Measurements from ENCODE around the gene VAPB. TPM values are rescaled to one million over a fixed set of nuclear protein-coding genes. Genes with fewer than 3 reads are reported as not detected.

VAPB gene
- total and polyA plus RNA-seq, 2 donors from 2014 or later: 49.3 to 60.4 TPM

DNA sequence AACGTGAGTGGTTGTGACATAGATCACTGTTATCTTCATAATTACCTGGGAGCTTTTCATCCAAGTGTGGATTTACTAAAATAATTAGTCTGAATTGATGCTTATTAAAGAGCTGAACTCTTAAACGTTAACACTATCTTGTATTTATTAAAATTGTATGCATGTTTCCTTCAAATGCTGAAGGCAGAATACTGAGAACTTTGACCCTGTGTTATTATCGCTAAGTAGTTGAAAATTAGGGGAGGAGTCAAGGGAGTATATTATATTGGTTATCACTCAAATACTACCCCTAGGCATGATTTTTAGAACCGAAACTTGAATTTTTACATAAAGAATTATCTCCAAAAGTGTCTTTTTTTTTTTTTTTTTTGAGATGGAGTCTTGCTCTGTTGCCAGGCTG lies 5.8 kb downstream of the VAPB start:
- Histone ChIP-seq H3K27ac (ENCODE audit: low read depth in 2 of 2, low read length in 2 of 2) (no peak overlapping the region), H3K4me3 (ENCODE audit: low read length in 3 of 3) (no peak overlapping the region), H3K27me3 (ENCODE audit: control insufficient read depth, insufficient read depth, low read length) (no peaks in the 10 kb centered on the region), H3K9me3 (ENCODE audit: control insufficient read depth in 2 of 3, insufficient read depth in 1 of 3, low read length in 3 of 3) (no peaks in the 10 kb centered on the region), H3K36me3 (ENCODE audit: control insufficient read depth in 2 of 3, insufficient read depth in 3 of 3, low read length in 3 of 3) (peaks cover 0 to 9% (median 6%) of the 10 kb centered on the region in 3 donors), H3K4me1 (ENCODE audit: control insufficient read depth in 2 of 3, insufficient read depth in 2 of 3, low read depth in 1 of 3, low read length in 3 of 3) (peaks cover 3 to 19% (median 17%) of the 10 kb centered on the region in 3 donors), H3K9ac (ENCODE audit: low read length in 3 of 3) (no peak overlapping the region)
- intact Hi-C loops (cut with DNase I): no loop called here
- no peak for FAIRE-seq
- TF ChIP-seq, protein P1, sequence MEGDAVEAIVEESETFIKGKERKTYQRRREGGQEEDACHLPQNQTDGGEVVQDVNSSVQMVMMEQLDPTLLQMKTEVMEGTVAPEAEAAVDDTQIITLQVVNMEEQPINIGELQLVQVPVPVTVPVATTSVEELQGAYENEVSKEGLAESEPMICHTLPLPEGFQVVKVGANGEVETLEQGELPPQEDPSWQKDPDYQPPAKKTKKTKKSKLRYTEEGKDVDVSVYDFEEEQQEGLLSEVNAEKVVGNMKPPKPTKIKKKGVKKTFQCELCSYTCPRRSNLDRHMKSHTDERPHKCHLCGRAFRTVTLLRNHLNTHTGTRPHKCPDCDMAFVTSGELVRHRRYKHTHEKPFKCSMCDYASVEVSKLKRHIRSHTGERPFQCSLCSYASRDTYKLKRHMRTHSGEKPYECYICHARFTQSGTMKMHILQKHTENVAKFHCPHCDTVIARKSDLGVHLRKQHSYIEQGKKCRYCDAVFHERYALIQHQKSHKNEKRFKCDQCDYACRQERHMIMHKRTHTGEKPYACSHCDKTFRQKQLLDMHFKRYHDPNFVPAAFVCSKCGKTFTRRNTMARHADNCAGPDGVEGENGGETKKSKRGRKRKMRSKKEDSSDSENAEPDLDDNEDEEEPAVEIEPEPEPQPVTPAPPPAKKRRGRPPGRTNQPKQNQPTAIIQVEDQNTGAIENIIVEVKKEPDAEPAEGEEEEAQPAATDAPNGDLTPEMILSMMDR (IDR thresholded peaks at IDR 0.05; ENCODE audit: borderline replicate concordance, extremely low read depth, insufficient read depth): no peak
- no peak for DNase-seq

DNA sequence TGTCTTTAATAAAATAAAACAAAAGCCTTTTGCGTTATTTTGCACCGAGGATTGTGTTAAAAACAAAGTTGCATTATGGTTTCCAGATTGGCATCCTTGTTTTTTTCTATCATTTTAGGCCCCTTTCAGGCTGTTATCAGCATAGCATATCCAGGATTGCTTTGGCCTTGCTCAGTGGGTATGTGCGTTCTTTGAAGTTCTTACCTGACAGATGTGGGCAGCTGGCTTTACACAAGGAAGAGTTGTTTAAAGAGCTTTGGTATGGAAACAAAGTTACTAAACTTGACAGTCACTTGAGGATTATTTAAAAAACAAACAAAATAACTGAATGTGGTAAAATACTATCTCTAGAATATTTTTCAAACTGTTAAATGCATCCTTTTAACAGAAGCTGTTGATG lies 6.6 kb downstream of the VAPB start:
- peaks cover 0 to 9% (median 6%) of the 10 kb centered on the region in 3 donors for H3K36me3 ChIP-seq (ENCODE audit: control insufficient read depth in 2 of 3, insufficient read depth in 3 of 3, low read length in 3 of 3)
- no peak for FAIRE-seq
- no peak overlapping the region for H3K9ac ChIP-seq (ENCODE audit: low read length in 3 of 3)
- H3K4me3 ChIP-seq (ENCODE audit: low read length in 3 of 3): no peak overlapping the region
- H3K27ac ChIP-seq (ENCODE audit: low read depth in 2 of 2, low read length in 2 of 2): no peak overlapping the region
- peaks cover 0 to 17% (median 11%) of the 10 kb centered on the region in 3 donors for H3K4me1 ChIP-seq (ENCODE audit: control insufficient read depth in 2 of 3, insufficient read depth in 2 of 3, low read depth in 1 of 3, low read length in 3 of 3)
- no peak for DNase-seq
- TF ChIP-seq, protein P1 (IDR thresholded peaks at IDR 0.05; ENCODE audit: borderline replicate concordance, extremely low read depth, insufficient read depth): no peak
- intact Hi-C loops (cut with DNase I): no loop called here
- no peaks in the 10 kb centered on the region for H3K27me3 ChIP-seq (ENCODE audit: control insufficient read depth, insufficient read depth, low read length)
- no peaks in the 10 kb centered on the region for H3K9me3 ChIP-seq (ENCODE audit: control insufficient read depth in 2 of 3, insufficient read depth in 1 of 3, low read length in 3 of 3)

DNA sequence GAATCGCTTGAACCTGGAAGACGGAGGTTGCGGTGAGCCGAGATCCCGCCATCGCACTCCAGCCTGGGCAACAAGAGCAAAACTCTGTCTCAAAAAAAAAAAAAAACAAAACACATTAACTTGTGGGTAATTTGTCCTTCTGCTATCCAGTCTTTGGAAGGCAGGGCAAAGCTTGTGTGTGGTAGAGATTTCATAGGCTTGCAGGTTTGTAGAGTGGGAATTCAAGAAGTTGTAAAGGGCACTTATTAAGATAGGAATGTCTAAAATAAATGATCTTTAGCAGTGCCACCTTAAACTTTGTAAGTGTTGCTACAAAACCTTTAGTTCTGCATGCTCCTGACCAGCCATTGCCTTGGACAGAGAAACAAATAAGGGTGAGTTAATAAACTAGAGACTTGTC lies 8.4 kb downstream of the VAPB start:
- TF ChIP-seq, protein P1 (IDR thresholded peaks at IDR 0.05; ENCODE audit: borderline replicate concordance, extremely low read depth, insufficient read depth): no peak
- Histone ChIP-seq H3K27ac (ENCODE audit: low read depth in 2 of 2, low read length in 2 of 2) (no peak overlapping the region), H3K9me3 (ENCODE audit: control insufficient read depth in 2 of 3, insufficient read depth in 1 of 3, low read length in 3 of 3) (no peaks in the 10 kb centered on the region), H3K4me3 (ENCODE audit: low read length in 3 of 3) (no peak overlapping the region), H3K9ac (ENCODE audit: low read length in 3 of 3) (no peak overlapping the region), H3K4me1 (ENCODE audit: control insufficient read depth in 2 of 3, insufficient read depth in 2 of 3, low read depth in 1 of 3, low read length in 3 of 3) (peaks cover 0 to 9% (median 8%) of the 10 kb centered on the region in 3 donors), H3K36me3 (ENCODE audit: control insufficient read depth in 2 of 3, insufficient read depth in 3 of 3, low read length in 3 of 3) (no peaks in the 10 kb centered on the region), H3K27me3 (ENCODE audit: control insufficient read depth, insufficient read depth, low read length) (no peaks in the 10 kb centered on the region)
- FAIRE-seq (no peak), DNase-seq (no peak)
- intact Hi-C loops (cut with DNase I): no loop called here

DNA sequence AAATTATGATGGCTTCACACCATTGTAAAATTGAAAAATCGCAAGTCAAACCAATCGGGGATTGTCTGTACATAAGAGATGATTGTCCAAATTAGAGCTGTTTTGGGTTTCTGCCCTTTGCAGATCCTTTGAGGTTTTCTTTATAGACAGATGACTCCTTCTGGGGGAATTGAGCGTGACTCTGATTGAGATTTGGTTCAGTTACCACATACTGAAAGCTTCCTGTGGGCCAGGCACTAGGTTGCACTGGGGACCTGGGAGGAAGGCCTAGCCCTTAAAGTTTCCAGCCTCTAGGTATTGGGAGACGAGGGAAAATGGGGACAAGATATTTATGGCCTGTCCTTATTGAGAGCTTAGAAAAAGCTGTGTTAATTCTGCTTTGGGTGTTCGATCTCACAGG lies 9.2 kb downstream of the VAPB start:
- H3K36me3 ChIP-seq (ENCODE audit: control insufficient read depth in 2 of 3, insufficient read depth in 3 of 3, low read length in 3 of 3): no peaks in the 10 kb centered on the region
- FAIRE-seq (no peak), DNase-seq (no peak)
- TF ChIP-seq, protein P1 (IDR thresholded peaks at IDR 0.05; ENCODE audit: borderline replicate concordance, extremely low read depth, insufficient read depth): no peak
- no peaks in the 10 kb centered on the region for H3K9me3 ChIP-seq (ENCODE audit: control insufficient read depth in 2 of 3, insufficient read depth in 1 of 3, low read length in 3 of 3)
- H3K4me1 ChIP-seq (ENCODE audit: control insufficient read depth in 2 of 3, insufficient read depth in 2 of 3, low read depth in 1 of 3, low read length in 3 of 3): peaks cover 0 to 9% (median 8%) of the 10 kb centered on the region in 3 donors
- no peak overlapping the region for H3K4me3 ChIP-seq (ENCODE audit: low read length in 3 of 3)
- no peak overlapping the region for H3K27ac ChIP-seq (ENCODE audit: low read depth in 2 of 2, low read length in 2 of 2)
- no peaks in the 10 kb centered on the region for H3K27me3 ChIP-seq (ENCODE audit: control insufficient read depth, insufficient read depth, low read length)
- H3K9ac ChIP-seq (ENCODE audit: low read length in 3 of 3): no peak overlapping the region
- intact Hi-C loops (cut with DNase I): no loop called here
